CD4-positive, alpha-beta T cell treated with Interleukin-6 at 100 ng/mL for 8 hours (primary cell): Measurements from ENCODE around the gene KMT2D.

Experiments
- DNase-seq: peaks from one replicate; pipeline ENCODE4 v3.0.0-alpha.2; 2020; ENCODE audit warnings: mixed read lengths, low spot score

Gene KMT2D

DNA sequence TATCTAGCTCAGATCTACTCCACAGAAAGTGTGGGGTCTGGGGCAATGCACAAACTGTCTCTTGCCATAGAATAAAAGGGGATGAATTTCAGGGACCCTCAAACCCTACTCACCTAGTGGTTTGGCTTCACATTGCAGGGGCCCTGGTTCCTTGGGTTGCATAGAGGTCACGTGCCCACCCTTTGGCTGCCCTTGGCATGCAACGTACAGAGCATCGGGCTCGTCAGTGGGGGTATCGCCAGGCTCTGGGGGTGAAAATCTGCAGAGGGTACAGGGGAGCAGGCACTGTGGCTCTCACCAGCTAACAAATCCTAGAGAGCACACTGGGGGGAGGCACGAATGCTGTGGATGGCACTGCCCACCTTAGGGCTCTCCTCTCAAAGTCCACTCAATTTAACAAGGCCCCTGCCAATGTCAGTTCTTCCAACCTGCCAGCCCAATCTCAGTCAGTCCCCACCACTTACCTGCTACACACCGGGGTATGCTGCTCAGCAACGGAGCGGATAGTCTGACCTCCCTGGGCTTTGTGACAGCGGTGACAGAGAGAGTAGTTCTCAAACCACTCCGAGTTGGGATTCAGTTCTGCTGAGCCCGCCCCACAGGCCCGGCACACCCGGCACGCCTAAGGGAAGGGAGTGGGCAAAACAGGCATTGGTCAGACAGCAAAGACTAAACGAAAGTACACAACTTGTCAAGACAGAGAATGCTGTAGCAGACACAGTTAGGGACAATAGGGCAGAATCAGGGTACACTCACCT, 8.0 kb downstream of the KMT2D start:
- DNase-seq: no peak

DNA sequence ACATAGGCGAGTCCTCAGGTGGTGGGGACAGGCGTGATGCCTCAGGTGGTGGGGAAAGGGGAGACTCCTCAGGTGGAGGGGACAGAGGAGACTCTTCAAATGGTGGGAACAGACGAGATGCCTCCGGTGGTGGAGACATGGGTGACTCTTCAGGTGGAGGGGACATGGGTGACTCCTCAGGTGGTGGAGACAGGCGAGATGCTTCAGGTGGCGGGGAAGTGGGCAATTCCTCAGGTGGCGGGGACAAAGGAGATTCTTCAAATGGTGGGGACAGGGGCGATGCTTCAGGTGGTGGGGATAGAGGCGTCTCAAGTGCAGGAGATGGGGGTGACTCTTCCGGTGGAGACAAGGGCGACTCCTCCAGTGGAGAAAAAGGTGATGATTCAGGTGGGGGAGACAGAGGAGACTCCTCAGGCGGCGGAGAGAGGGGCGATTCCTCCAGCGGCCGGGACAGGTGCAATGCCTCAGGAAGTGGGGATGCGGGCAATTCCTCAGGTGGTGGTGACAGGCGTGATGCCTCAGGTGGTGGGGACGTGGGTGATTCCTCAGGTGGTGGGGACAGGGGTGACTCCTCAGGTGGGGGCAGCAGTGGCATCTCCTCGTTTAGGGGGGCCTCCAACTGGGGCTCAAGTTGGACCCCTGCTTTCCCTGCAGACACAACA, 8.7 kb downstream of the KMT2D start:
- DNase-seq: no peak

GRCh38 chr12:49051373-49051764, 9.2 kb downstream of the KMT2D start:
- no peak for DNase-seq

DNA sequence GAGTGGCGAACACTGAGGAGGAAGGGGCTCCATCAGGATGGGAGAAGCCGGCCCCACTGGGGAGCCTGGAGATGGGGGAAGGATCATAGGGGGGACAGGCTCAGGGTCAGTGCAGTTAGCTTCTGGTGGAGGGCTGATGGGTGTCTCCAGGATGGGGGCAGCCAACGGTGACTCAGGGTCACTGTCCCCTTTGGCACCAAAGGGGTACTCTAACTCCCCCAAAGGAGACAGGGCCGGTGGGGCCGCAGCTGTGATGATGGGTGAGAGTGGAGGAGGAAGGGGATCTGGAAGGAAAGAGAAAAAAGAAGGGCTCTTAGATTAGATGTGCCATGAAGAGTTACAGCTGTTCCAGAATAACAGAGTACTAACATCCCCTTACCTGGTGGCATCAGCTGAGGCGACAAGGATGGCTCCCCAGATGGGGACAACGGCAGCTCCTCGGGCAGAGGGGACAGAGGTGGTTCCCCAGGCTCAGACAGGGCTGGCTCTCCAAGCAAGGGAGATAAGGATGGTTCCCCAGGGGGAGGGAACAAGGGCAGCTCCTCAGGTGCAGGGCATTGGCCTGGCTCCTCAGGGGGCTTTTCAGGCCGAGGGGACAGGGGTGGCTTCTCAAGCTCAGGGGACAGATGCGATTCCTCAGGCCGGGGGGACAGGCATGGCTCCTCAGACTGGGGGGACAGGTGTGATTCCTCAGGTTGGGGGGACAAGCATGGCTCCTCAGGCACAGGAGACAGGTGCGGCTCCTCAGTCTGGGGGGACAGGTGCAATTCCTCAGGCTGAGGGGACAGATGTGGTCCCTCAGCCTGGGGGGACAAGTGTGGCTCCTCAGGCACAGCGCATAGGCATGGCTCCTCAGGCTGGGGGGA, 9.9 kb downstream of the KMT2D start:
- no peak for DNase-seq

DNA sequence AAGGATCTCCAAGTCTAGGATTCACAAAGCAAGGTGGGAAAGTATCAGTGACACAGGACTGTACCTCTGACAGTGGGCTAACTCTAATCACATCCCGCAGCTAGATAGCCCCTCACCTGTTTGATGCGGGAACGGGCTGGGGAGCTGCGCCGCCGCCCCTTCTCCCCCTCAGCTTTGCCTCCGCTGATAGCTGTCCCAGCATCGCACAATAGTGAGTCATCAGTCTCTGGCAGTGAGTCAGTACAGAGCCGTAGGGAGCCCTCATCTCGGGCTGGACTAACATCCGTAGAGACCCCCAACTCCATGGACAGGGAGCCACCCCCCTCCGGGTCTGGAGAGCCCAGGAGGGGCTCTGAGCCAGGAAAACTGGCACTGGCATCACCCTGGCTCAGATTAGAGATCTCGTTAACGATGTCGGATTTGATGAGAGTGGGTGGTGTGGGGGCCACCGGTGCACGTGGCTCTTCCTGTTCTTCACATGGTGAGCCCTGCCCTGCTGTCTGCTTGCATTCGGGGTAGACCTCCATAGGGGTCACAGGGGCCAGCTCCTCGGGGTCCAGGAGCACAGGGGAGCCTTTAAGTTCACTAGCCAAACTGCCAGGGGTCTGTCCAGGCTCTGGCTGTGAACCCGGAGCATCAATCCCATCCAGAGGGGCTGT, 10.9 kb downstream of the KMT2D start:
- DNase-seq: no peak

GRCh38 chr12:49048953-49049352, 11.6 kb downstream of the KMT2D start:
- no peak for DNase-seq

DNA sequence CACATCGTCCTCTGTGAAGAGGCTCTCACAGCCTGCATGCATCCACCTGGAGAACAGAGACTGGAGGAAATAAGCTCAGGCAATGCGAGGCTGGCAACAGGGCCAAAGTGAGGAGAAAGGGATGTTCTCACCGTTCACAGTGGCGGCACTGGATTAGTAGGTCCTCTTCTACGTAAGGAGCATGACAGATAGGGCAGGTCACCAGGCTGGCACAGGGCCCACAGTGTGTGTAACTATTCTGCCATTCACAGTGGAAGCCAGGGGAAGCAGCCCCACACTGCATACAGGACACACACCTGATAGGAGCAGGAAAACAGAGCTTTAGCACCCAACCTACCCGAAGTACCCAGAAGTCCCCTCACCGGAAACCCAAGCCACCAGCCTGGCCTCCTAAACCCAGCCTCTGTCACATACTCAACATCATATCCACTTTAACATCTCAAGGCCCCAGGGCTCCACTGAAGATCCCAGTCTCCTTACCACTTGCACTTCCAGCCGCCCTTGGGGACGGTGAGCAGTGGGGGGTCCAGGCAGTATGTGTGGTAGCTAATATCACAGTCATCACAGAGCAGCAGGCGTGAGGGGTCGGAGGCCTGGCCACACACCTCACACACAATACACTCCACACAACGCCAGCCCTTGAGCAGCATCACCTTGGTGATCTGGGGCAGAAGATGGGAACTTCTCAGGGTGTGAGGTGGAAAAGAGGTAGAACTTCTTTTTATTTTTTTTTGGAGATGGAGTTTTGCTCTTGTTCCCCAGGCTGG, 14.3 kb downstream of the KMT2D start:
- no peak for DNase-seq

- DNase-seq: no peak
These were observed 15.9 kb downstream of the KMT2D start for GRCh38 chr12:49044660-49045059.

GRCh38 chr12:49043856-49044258, 16.7 kb downstream of the KMT2D start:
- peak; percentile 67 for DNase-seq

DNA sequence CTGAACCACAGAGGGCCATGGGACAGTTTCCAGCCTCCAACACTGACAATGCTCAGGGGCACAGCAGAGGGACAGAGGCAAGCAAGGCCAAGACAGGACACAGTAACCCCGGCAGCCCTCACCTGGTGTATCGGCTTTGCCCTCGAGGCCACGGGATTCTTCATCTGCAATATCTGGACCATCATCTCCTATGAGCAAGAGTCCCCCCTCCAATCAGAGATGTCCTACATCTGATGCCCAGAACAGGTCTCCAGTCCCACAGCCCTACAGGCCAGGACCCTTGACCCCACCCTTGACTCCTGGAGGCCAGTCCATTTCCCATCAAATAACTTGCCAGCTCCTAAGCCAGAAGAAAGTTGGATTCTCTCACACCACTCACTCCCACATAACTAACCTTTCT, 17.4 kb downstream of the KMT2D start:
- no peak for DNase-seq

- DNase-seq: no peak
These were observed 18.6 kb downstream of the KMT2D start for GRCh38 chr12:49041881-49042484.

- no peak for DNase-seq
These were observed 19.3 kb downstream of the KMT2D start for GRCh38 chr12:49041036-49041880.

GRCh38 chr12:49040364-49040855, 20.2 kb downstream of the KMT2D start:
- DNase-seq: no peak

DNA sequence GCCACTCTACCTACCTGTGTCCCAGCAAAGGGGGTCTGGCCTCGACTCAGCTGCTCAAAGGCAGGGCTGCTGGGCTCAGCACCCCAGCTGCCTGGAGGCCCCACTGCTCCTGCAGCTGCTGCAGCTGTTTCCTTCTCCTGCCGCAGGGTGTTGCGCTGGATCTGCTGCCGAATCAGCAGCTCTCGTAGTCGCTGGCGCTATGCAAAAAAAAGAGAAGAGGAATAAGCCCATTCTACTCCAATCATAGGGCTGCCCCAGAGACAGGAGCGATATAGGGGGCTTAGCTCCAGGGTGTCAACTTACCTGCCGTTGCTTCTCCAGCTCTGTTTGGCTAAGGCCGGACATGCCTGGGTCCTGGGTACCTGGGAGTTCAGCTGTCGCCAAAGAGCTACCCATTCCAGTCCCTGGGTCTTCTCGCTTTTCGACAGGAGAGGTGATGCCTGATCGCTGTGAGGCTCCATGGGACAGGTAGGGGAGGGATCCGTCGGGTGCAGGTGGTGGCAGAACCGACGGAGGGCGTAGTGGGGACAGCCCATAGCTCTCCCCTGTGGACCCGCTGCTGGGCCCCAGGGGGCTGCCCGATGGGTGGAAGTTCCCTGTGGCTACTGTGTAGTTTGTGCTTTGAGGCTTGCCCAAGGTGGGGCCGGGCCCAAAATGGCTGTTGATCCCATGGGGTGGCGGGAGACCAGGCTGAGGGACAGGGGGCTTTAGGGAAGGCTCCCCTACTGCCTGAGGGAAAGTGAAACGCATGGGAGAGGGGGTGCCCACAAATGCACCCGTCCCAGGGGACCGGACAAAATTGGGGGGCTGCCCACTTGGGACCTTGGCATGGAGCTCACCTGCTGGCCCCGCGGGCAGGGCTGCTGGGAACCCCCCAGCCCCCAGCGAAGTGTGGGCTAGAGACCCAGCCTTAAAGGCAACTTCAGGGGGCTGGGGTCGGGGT, 20.9 kb downstream of the KMT2D start:
- no peak for DNase-seq

- no peak for DNase-seq
These were observed 22.2 kb downstream of the KMT2D start for GRCh38 chr12:49038291-49038955.

- no peak for DNase-seq
These were observed 22.7 kb downstream of the KMT2D start for GRCh38 chr12:49037947-49038237.

DNA sequence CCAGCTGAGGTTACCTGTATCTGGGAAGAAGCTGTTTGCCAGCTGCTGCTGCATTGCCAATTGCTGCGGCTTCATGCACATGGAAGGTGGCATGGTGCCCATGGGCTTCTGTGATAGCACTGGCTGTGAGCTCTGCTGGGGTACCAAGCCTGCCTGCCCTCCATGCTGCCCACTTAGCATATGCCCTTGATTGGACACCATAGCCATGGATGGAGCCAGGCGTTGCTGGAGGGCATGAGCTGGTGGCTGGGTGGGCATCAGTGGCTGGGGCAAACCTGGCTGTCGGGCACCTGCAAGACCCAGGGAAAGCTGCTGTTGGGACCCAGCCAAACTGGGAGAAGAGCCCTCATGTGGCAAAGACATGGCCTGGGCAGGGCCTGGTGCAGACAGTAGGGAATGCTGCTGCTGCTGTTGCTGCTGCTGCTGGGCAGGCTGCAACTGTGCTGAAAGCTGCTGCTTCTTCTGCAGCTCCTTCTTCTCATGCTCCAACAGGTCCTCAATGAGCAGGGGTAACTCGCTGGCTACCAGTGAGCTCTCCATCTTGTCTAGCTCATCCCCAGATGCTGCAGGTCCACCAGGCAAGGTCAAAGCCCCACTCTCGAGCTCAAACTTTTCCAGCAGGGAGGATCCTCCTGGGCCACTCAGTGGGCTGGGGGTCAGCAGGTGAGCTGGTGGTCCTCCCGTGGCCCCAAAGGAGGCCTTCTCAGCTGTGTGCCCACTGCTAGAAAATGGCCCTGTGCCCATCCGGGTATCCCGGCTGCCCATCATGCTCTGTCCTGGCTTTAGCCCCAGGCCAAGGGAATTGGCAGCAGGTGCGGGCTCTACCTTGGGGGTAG, 23.3 kb downstream of the KMT2D start:
- DNase-seq: no peak

GRCh38 chr12:49036029-49036428, 24.6 kb downstream of the KMT2D start:
- DNase-seq: no peak
